ENCODE results near the gene POLQ. TPM values are rescaled to one million over a fixed set of nuclear protein-coding genes. Genes with fewer than 3 reads are reported as not detected.

The POLQ gene
- polyA plus RNA-seq, 1 donor (not counting 4 experiments of a cell fraction or from before 2014, with no cell fraction given), result 4.4 TPM

- Histone ChIP-seq H3K79me2 (ENCODE audit: control insufficient read depth, insufficient read depth, low read length) (no peaks in the 10 kb centered on the region), H3K9me3 (ENCODE audit: control insufficient read depth, low read depth, low read length) (no peaks in the 10 kb centered on the region), H3K36me3 (ENCODE audit: control insufficient read depth in 2 of 2, extremely low read depth in 1 of 2, insufficient read depth in 2 of 2, low read length in 2 of 2) (no peaks in the 10 kb centered on the region), H3K4me1 (ENCODE audit: control insufficient read depth, extremely low read depth, insufficient read depth, low read length) (no peaks in the 10 kb centered on the region), H3K4me3 (ENCODE audit: control insufficient read depth in 2 of 3, extremely low read depth in 1 of 3, insufficient read depth in 2 of 3, low read depth in 1 of 3, low read length in 3 of 3) (no peak within 1 kb of the TSS), H3K27ac (ENCODE audit: control insufficient read depth, insufficient read depth, low read length) (no peak within 1 kb of the TSS), H3K27me3 (ENCODE audit: control insufficient read depth, extremely low read depth, insufficient read depth, low read length) (no peaks in the 10 kb centered on the region), H4K20me1 (ENCODE audit: control insufficient read depth, extremely low read depth, insufficient read depth, low read length) (no peaks in the 10 kb centered on the region), H2AFZ (ENCODE audit: control insufficient read depth, low read length) (no peak within 1 kb of the TSS), H3K4me2 (ENCODE audit: control insufficient read depth, extremely low read depth, insufficient read depth, low read depth, low read length) (no peak within 1 kb of the TSS), H3K9me1 (ENCODE audit: control insufficient read depth, extremely low read depth, insufficient read depth, low read length) (no peaks in the 10 kb centered on the region), H3K9ac (ENCODE audit: control insufficient read depth, extremely low read depth, insufficient read depth, low read length) (no peak within 1 kb of the TSS)
- FAIRE-seq (no peak), DNase-seq (ENCODE audit: low read depth, low spot score) (no peak)
- dilution Hi-C loops (cut with MboI; ENCODE audit: extremely low pct_ligation_motif_present, low sequenced_read_pairs), result no loop called here
- TF ChIP-seq CTCF (optimal IDR thresholded peaks at IDR 0.05 in 1 of 3, IDR thresholded peaks at IDR 0.05 in 1 of 3, conservative IDR thresholded peaks at IDR 0.05 in 1 of 3; ENCODE audit: extremely low read depth in 1 of 3, insufficient read depth in 2 of 3, low read length in 3 of 3) (no peak), EZH2 (IDR thresholded peaks at IDR 0.05; ENCODE audit: low read length) (no peak)
Measured at GRCh38 chr3:121592856-121593702, 47.3 kb upstream of the POLQ start, which contains the start of gene FBXO40. FBXO40 (plus strand) TSS chr3:121593379; CDS start chr3:121620576, 27,197 bp downstream.

- DNase-seq (ENCODE audit: low read depth, low spot score) (no peak), FAIRE-seq (no peak)
- H3K27ac ChIP-seq (ENCODE audit: control insufficient read depth, insufficient read depth, low read length), result no peak overlapping the region
- peaks cover 5% of the 10 kb centered on the region for H3K27me3 ChIP-seq (ENCODE audit: control insufficient read depth, extremely low read depth, insufficient read depth, low read length)
- no peaks in the 10 kb centered on the region for H3K9me1 ChIP-seq (ENCODE audit: control insufficient read depth, extremely low read depth, insufficient read depth, low read length)
- H4K20me1 ChIP-seq (ENCODE audit: control insufficient read depth, extremely low read depth, insufficient read depth, low read length), result no peaks in the 10 kb centered on the region
- H3K79me2 ChIP-seq (ENCODE audit: control insufficient read depth, insufficient read depth, low read length), result no peaks in the 10 kb centered on the region
- H2AFZ ChIP-seq (ENCODE audit: control insufficient read depth, low read length), result no peak overlapping the region
- TF ChIP-seq EZH2 (IDR thresholded peaks at IDR 0.05; ENCODE audit: low read length), result no peak
- TF ChIP-seq CTCF (optimal IDR thresholded peaks at IDR 0.05 in 1 of 3, IDR thresholded peaks at IDR 0.05 in 1 of 3, conservative IDR thresholded peaks at IDR 0.05 in 1 of 3; ENCODE audit: extremely low read depth in 1 of 3, insufficient read depth in 2 of 3, low read length in 3 of 3), result no peak
- no peaks in the 10 kb centered on the region for H3K36me3 ChIP-seq (ENCODE audit: control insufficient read depth in 2 of 2, extremely low read depth in 1 of 2, insufficient read depth in 2 of 2, low read length in 2 of 2)
- H3K4me2 ChIP-seq (ENCODE audit: control insufficient read depth, extremely low read depth, insufficient read depth, low read depth, low read length), result no peak overlapping the region
- no peaks in the 10 kb centered on the region for H3K9me3 ChIP-seq (ENCODE audit: control insufficient read depth, low read depth, low read length)
- dilution Hi-C loops (cut with MboI; ENCODE audit: extremely low pct_ligation_motif_present, low sequenced_read_pairs), result no loop called here
- no peaks in the 10 kb centered on the region for H3K4me1 ChIP-seq (ENCODE audit: control insufficient read depth, extremely low read depth, insufficient read depth, low read length)
- no peak overlapping the region for H3K9ac ChIP-seq (ENCODE audit: control insufficient read depth, extremely low read depth, insufficient read depth, low read length)
- H3K4me3 ChIP-seq (ENCODE audit: control insufficient read depth in 2 of 3, extremely low read depth in 1 of 3, insufficient read depth in 2 of 3, low read depth in 1 of 3, low read length in 3 of 3), result no peak overlapping the region
Measured at GRCh38 chr3:121584418-121584817, 38.6 kb upstream of the POLQ start.

All from keratinocyte (primary cell).